HepG2 (cell line): Measurements from ENCODE around the gene ZNF554. TPM values are rescaled to one million over a fixed set of nuclear protein-coding genes. Genes with fewer than 3 reads are reported as not detected.

Source experiments
- CC2D1A ChIP-seq: sonication (generic); formaldehyde crosslinking; IDR thresholded peaks from 2 replicates; pipeline ENCODE4 v1.8.1; 2023; ENCODE audit warnings: mild to moderate bottlenecking, missing genetic modification reagents
- CHCHD3 ChIP-seq: sonication (generic); formaldehyde crosslinking; IDR thresholded peaks from 2 replicates; pipeline ENCODE4 v1.8.0; 2022; ENCODE audit warnings: mild to moderate bottlenecking, missing genetic modification reagents, moderate library complexity
- CHD4 ChIP-seq: fragments of 200-600 bp; sonication (generic); IDR thresholded peaks from 2 replicates; pipeline ENCODE4 v1.7.0; 2017; ENCODE audit warnings: mild to moderate bottlenecking, low read length, borderline replicate concordance
- GPN1 ChIP-seq: sonication (generic); formaldehyde crosslinking; IDR thresholded peaks from 2 replicates; pipeline ENCODE4 v1.5.1; 2020; ENCODE audit warnings: missing genetic modification reagents, borderline replicate concordance
- KMT2A ChIP-seq: sonication (generic); formaldehyde crosslinking; IDR thresholded peaks from 2 replicates; pipeline ENCODE4 v1.4.0; 2020; ENCODE audit warnings: missing genetic modification reagents
- MAX ChIP-seq: IDR thresholded peaks from 2 replicates; pipeline ENCODE4 v1.6.1; 2012; ENCODE audit warnings: inconsistent platforms
- MYC ChIP-seq: sonication (generic); formaldehyde crosslinking; IDR thresholded peaks from 2 replicates; pipeline ENCODE4 v1.9.0; 2021; ENCODE audit warnings: missing genetic modification reagents, borderline replicate concordance
- PAXIP1 ChIP-seq: sonication (generic); formaldehyde crosslinking; conservative IDR thresholded peaks from 2 replicates; pipeline ENCODE4 v1.4.0; 2020; ENCODE audit warnings: mild to moderate bottlenecking, missing genetic modification reagents, moderate library complexity
- POLR2A ChIP-seq, 2 experiments: IDR thresholded peaks; 2 replicates each; pipeline ENCODE4 v1.6.1; 2011; ENCODE audit warnings: low read depth in 2 of 2, low read length in 2 of 2, mild to moderate bottlenecking in 1 of 2, moderate library complexity in 1 of 2; ENCODE audit not compliant: insufficient read depth in 1 of 2
- RAD21 ChIP-seq: fragments of 450-650 bp; formaldehyde crosslinking; IDR thresholded peaks from 2 replicates; pipeline ENCODE4 v1.5.0; 2020; ENCODE audit warnings: mild to moderate bottlenecking
- SP4 ChIP-seq: sonication (generic); formaldehyde crosslinking; IDR thresholded peaks from 2 replicates; pipeline ENCODE4 v1.8.1; 2023; ENCODE audit warnings: mild to moderate bottlenecking, missing genetic modification reagents
- TCF12 ChIP-seq, 2 experiments: fragments of 450-650 bp in 1 of 2; sonication (generic) in 1 of 2; formaldehyde crosslinking in 1 of 2; IDR thresholded peaks; 2 replicates each; pipeline versions ENCODE4 v1.6.1 to v1.8.0; 2017 to 2022; ENCODE audit warnings: antibody characterized with exemption in 1 of 2, mild to moderate bottlenecking in 1 of 2, missing genetic modification reagents in 1 of 2, moderate library complexity in 1 of 2
- TCF7L2 ChIP-seq: IDR thresholded peaks from 2 replicates; pipeline ENCODE4 v1.6.1; 2011; ENCODE audit warnings: mild to moderate bottlenecking, low read depth, low read length, moderate library complexity
- TFDP1 ChIP-seq: IDR thresholded peaks from 2 replicates; pipeline ENCODE4 v1.6.1; 2016; ENCODE audit warnings: missing compliant biosample characterization, missing genetic modification reagents, borderline replicate concordance
- ZKSCAN1 ChIP-seq: fragments of 150-350 bp; IDR thresholded peaks from 2 replicates; pipeline ENCODE4 v1.6.1; 2014; ENCODE audit warnings: low read length
- ZNF280B ChIP-seq: sonication (generic); formaldehyde crosslinking; IDR thresholded peaks from 2 replicates; pipeline ENCODE4 v1.5.0; 2020; ENCODE audit warnings: missing genetic modification reagents, mild to moderate bottlenecking, borderline replicate concordance
- ZNF44 ChIP-seq: sonication (generic); formaldehyde crosslinking; IDR thresholded peaks from 2 replicates; pipeline ENCODE4 v1.5.1; 2020; ENCODE audit warnings: mild to moderate bottlenecking, missing genetic modification reagents
- ZNF549 ChIP-seq: sonication (generic); formaldehyde crosslinking; IDR thresholded peaks from 2 replicates; pipeline ENCODE4 v1.5.0; 2020; ENCODE audit warnings: missing genetic modification reagents
- ZNF660 ChIP-seq: sonication (generic); formaldehyde crosslinking; IDR thresholded peaks from 2 replicates; pipeline ENCODE4 v1.5.1; 2020; ENCODE audit warnings: mild to moderate bottlenecking, low read depth, missing genetic modification reagents, borderline replicate concordance
- ZNF772 ChIP-seq: sonication (generic); formaldehyde crosslinking; IDR thresholded peaks from 2 replicates; pipeline ENCODE4 v1.5.0; 2020; ENCODE audit warnings: mild to moderate bottlenecking, missing genetic modification reagents
- ZNF773 ChIP-seq: sonication (generic); formaldehyde crosslinking; IDR thresholded peaks from 2 replicates; pipeline ENCODE4 v1.4.0; 2020; ENCODE audit warnings: missing genetic modification reagents, borderline replicate concordance
- polyA plus RNA-seq, 8 experiments: library from polyadenylated mRNA; depleted of rRNA in 3 of 8; stranded (reverse) in 7 of 8; unstranded in 1 of 8; fragments of >200 nt; fragmentation: Illumina TruSeq in 4 of 8; extraction: Trizol in 4 of 8; gene quantifications; 2 replicates each; pipeline versions ENCODE4 v1.2.1 to v1.2.3, GENCODE V29; 2011 to 2016; ENCODE audit warnings: low read depth in 4 of 8, missing spikeins in 1 of 8, mixed read lengths in 1 of 8; ENCODE audit not compliant: insufficient read depth in 1 of 8
- total RNA-seq, 5 experiments: library from RNA; depleted of rRNA; stranded (reverse); fragments of >200 nt; fragmentation: Illumina TruSeq; extraction: Trizol; gene quantifications; 2 replicates each; pipeline ENCODE4 v1.2.3, GENCODE V29; 2016; ENCODE audit warnings: low read depth in 1 of 5
- TF ChIP-seq, protein P1 (sequence below): IDR thresholded peaks from 2 replicates; pipeline ENCODE4 v1.6.1; 2018; ENCODE audit warnings: missing genetic modification reagents

The ZNF554 gene
- total and polyA plus RNA-seq, 2 of the 13 experiments (the other 11 are each of a cell fraction or from before 2014, with no cell fraction given) = 2.2 to 2.7 TPM

DNA sequence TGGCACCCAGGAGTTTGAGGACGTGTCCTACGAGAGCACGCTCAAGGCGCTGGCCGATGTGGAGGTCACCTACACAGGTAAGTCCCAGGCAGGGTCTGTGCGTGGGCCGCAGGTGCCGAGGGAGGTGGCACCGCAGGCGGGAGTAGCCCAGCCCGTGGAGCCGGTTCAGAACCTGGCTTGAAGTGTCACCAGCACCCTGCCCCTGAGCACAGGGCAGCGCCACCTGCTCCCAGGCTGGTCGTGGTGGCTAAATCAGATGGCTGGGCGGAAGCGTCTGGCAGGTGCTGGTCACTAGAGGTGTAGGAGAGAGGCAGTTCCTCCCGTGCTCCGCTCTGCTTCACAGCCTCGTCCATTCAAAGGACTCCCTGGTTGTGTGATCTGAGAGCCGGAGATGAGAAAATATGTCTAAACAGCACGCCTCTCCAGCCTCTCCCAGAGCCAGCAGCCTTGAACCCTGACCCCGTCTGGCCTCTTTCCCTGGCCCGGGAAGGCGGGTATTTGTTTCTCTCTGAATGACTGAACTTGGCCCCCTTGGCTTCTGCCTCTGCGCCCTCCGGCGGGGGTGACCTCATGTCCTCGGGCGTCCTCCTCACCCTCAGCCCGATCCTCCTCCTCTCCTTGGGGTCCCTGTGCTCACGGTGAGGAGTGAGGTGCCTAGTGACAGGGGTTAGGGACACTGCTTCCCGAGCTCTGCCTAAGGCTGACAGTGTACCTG, 29.0 kb upstream of the ZNF554 start (continued):
- TF ChIP-seq ZNF660 (CRISPR knock-in tag) (no peak), ZNF280B (CRISPR knock-in tag) (no peak), KMT2A (CRISPR knock-in tag) (peak; percentile 65), ZNF549 (no peak), TCF12 (IDR thresholded peaks at IDR 0.05) (no peak), TCF12 (CRISPR knock-in tag; IDR thresholded peaks at IDR 0.05) (0 out of 2 replicates have a peak, but pooled peaks have one; percentile 36), POLR2A (IDR thresholded peaks at IDR 0.05; ENCODE audit: insufficient read depth in 1 of 2, low read depth in 2 of 2, low read length in 2 of 2) (peak; percentile 34 to 51; a peak in 3 of 4 replicates), ZNF772 (CRISPR knock-in tag) (peak; percentile 40; the same call in 1 of the 2 replicates), MAX (peak; percentile 81), ZNF44 (CRISPR knock-in tag) (no peak), ZNF773 (CRISPR knock-in tag) (no peak), PAXIP1 (CRISPR knock-in tag) (peak; percentile 91), RAD21 (no peak), ZKSCAN1 (no peak), CC2D1A (CRISPR knock-in tag) (no peak), TFDP1 (CRISPR knock-in tag) (peak; percentile 73), MYC (CRISPR knock-in tag) (peak; percentile 68; the same call in 1 of the 2 replicates), CHCHD3 (CRISPR knock-in tag) (no peak), GPN1 (CRISPR knock-in tag) (no peak), CHD4 (no peak), SP4 (peak; percentile 60), TCF7L2 (no peak)
- TF ChIP-seq, protein P1, sequence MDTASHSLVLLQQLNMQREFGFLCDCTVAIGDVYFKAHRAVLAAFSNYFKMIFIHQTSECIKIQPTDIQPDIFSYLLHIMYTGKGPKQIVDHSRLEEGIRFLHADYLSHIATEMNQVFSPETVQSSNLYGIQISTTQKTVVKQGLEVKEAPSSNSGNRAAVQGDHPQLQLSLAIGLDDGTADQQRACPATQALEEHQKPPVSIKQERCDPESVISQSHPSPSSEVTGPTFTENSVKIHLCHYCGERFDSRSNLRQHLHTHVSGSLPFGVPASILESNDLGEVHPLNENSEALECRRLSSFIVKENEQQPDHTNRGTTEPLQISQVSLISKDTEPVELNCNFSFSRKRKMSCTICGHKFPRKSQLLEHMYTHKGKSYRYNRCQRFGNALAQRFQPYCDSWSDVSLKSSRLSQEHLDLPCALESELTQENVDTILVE (CRISPR knock-in tag) = peak; percentile 56; the same call in 1 of the 2 replicates
